Liver (tissue), 9 donors: ENCODE data around the gene NAALADL1. TPM values are rescaled to one million over a fixed set of nuclear protein-coding genes. Genes with fewer than 3 reads are reported as not detected.

Experiments
- DNase-seq: peaks from one replicate; pipeline ENCODE4 v3.0.0-alpha.2; 2017; ENCODE audit warnings: low spot score
- H3K27ac ChIP-seq, 2 donors: one replicate each; pipeline ENCODE4 v1.7.0; 2013; ENCODE audit warnings: inconsistent platforms in 2 of 2, low read length in 2 of 2, control low read depth in 1 of 2, low read depth in 1 of 2, mild to moderate bottlenecking in 1 of 2
- H3K27me3 ChIP-seq, 4 donors: one replicate each; pipeline versions ENCODE4 v1.6.1 to v1.7.0; 2013; ENCODE audit warnings: low read length in 3 of 4, inconsistent platforms in 1 of 4, mild to moderate bottlenecking in 1 of 4, moderate library complexity in 1 of 4; ENCODE audit not compliant: control insufficient read depth in 4 of 4, insufficient read depth in 4 of 4
- H3K36me3 ChIP-seq, 4 donors: one replicate each; pipeline versions ENCODE4 v1.6.1 to v1.7.0; 2013; ENCODE audit warnings: low read length in 3 of 4, mild to moderate bottlenecking in 3 of 4, low read depth in 1 of 4, moderate library complexity in 1 of 4; ENCODE audit not compliant: control insufficient read depth in 4 of 4, insufficient read depth in 3 of 4
- H3K4me1 ChIP-seq, 4 donors: one replicate each; pipeline versions ENCODE4 v1.6.1 to v1.7.0; 2013; ENCODE audit warnings: low read length in 3 of 4, mild to moderate bottlenecking in 3 of 4, moderate library complexity in 1 of 4; ENCODE audit not compliant: control insufficient read depth in 4 of 4, insufficient read depth in 4 of 4
- H3K4me3 ChIP-seq, 3 donors: one replicate each; pipeline versions ENCODE4 v1.6.1 to v1.7.0; 2013; ENCODE audit warnings: low read length in 3 of 3, control low read depth in 1 of 3, low read depth in 1 of 3, mild to moderate bottlenecking in 1 of 3
- H3K9ac ChIP-seq, 2 donors: one replicate each; pipeline ENCODE4 v1.7.0; 2013; ENCODE audit warnings: low read length in 2 of 2, mild to moderate bottlenecking in 2 of 2, moderate library complexity in 2 of 2, control low read depth in 1 of 2, low read depth in 1 of 2
- H3K9me3 ChIP-seq, 4 donors: one replicate each; pipeline versions ENCODE4 v1.6.1 to v1.7.0; 2013; ENCODE audit warnings: low read length in 3 of 4; ENCODE audit not compliant: control insufficient read depth in 4 of 4
- FOXA2 ChIP-seq: IDR thresholded peaks from 2 replicates; pipeline ENCODE4 v1.6.1; 2016; ENCODE audit warnings: antibody characterized with exemption
- HNF4A ChIP-seq, 2 donors: conservative IDR thresholded peaks; 2 replicates each; pipeline ENCODE4 v1.6.1; 2016; ENCODE audit warnings: antibody characterized with exemption in 2 of 2, mild to moderate bottlenecking in 2 of 2
- HNF4G ChIP-seq: IDR thresholded peaks from 2 replicates; pipeline ENCODE4 v1.6.1; 2016; ENCODE audit warnings: antibody characterized with exemption
- JUND ChIP-seq, 2 donors: IDR thresholded peaks; 2 replicates each; pipeline ENCODE4 v1.6.1; 2016; ENCODE audit warnings: antibody characterized with exemption in 2 of 2
- NR2F2 ChIP-seq: IDR thresholded peaks from 2 replicates; pipeline ENCODE4 v1.6.1; 2016; ENCODE audit warnings: antibody characterized with exemption
- RAD21 ChIP-seq, 2 donors: IDR thresholded peaks; 2 replicates each; pipeline ENCODE4 v1.6.1; 2016; ENCODE audit warnings: antibody characterized with exemption in 2 of 2, mild to moderate bottlenecking in 2 of 2
- RXRA ChIP-seq, 2 donors: IDR thresholded peaks; 2 replicates each; pipeline ENCODE4 v1.6.1; 2017 to 2018; ENCODE audit warnings: antibody characterized with exemption in 2 of 2, mild to moderate bottlenecking in 1 of 2
- SP1 ChIP-seq: IDR thresholded peaks from 2 replicates; pipeline ENCODE4 v1.6.1; 2018; ENCODE audit warnings: antibody characterized with exemption, mild to moderate bottlenecking
- YY1 ChIP-seq: IDR thresholded peaks from 2 replicates; pipeline ENCODE4 v1.6.1; 2016; ENCODE audit warnings: antibody characterized with exemption, mild to moderate bottlenecking
- WGBS: extraction: QIAGEN DNeasy Blood & Tissue Kit; methylation state at CpG from one replicate; pipeline ENCODE4 v1.1.7; 2013; 5-methylcytosine and 5-hydroxymethylcytosine counted together
- polyA plus RNA-seq, 2 donors: library from polyadenylated mRNA; stranded (reverse) in 1 of 2; unstranded in 1 of 2; fragments of 200-250 nt in 1 of 2; fragments of >200 nt in 1 of 2; fragmentation: Nextera tagmentation in 1 of 2; extraction: Ambion mirVana in 1 of 2; gene quantifications; one replicate each; pipeline versions ENCODE4 v1.2.1 to v1.2.3, GENCODE V29; 2013 to 2015
- total RNA-seq, 2 donors: library from RNA; depleted of rRNA; stranded (reverse); fragments of >200 nt; gene quantifications; one replicate each; pipeline ENCODE4 v1.2.3, GENCODE V29; 2014
- TF ChIP-seq, protein P1 (sequence below): IDR thresholded peaks from 2 replicates; pipeline ENCODE4 v1.6.1; 2016; ENCODE audit warnings: antibody characterized with exemption
- TF ChIP-seq, protein P2 (sequence below): IDR thresholded peaks from 2 replicates; pipeline ENCODE4 v1.6.1; 2016; ENCODE audit warnings: antibody characterized with exemption, mild to moderate bottlenecking
- TF ChIP-seq, protein P3 (sequence below): IDR thresholded peaks from 2 replicates; pipeline ENCODE4 v1.6.1; 2016; ENCODE audit warnings: antibody characterized with exemption
- TF ChIP-seq, protein P4 (sequence below): fragments of 150-350 bp; IDR thresholded peaks from 2 replicates; pipeline ENCODE4 v1.5.1; 2017; ENCODE audit warnings: improper control_type of control experiment, low read depth, low read length; ENCODE audit not compliant: missing input control
- TF ChIP-seq, protein P5 (sequence below): IDR thresholded peaks from 2 replicates; pipeline ENCODE4 v1.6.1; 2016; ENCODE audit warnings: antibody characterized with exemption
- donor health status: healthy.
- donor health status: healthy.
- donor health status: healthy.
- donor health status: healthy.
- donor health status: healthy.

NAALADL1 gene
- total and polyA plus RNA-seq, 4 donors = 1.2 to 2.1 (median 1.6) TPM

DNA sequence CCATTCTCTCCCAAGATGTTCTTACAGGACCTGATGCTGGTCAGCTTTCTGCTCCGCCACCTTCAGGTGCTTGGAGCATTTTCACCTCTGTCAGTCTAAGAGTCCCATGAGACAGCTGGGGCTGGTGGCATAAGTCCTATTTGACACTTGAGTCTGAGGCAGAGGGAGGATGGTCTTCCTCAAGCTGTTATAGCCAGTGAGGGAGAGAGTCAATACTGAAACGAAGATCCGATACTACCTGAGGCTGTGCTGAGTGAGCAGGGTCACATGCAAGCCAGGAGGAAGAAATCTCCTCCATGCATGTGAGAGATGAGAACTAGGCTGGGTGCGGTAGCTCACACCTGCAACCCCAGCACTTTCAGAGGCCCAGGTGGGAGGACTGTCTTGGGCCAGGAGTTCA is 31.3 kb upstream of the NAALADL1 start:
- no peak for DNase-seq
- no peak overlapping the region for H3K4me3 ChIP-seq
- peaks cover 5 to 39% (median 13%) of the 10 kb centered on the region in 4 donors for H3K36me3 ChIP-seq
- no peaks in the 10 kb centered on the region for H3K27me3 ChIP-seq
- no peak overlapping the region for H3K27ac ChIP-seq
- no peak overlapping the region for H3K9ac ChIP-seq
- H3K9me3 ChIP-seq = no peaks in the 10 kb centered on the region
- WGBS = 91% methylated on average over 4 of the region's 4 CpGs
- TF ChIP-seq FOXA2 = no peak
- no peak for TF ChIP-seq JUND (IDR thresholded peaks at IDR 0.05)
- TF ChIP-seq, protein P1, sequence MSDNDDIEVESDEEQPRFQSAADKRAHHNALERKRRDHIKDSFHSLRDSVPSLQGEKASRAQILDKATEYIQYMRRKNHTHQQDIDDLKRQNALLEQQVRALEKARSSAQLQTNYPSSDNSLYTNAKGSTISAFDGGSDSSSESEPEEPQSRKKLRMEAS = no peak
- no peak for TF ChIP-seq RAD21 (IDR thresholded peaks at IDR 0.05)
- no peak for TF ChIP-seq SP1
- TF ChIP-seq, protein P2, sequence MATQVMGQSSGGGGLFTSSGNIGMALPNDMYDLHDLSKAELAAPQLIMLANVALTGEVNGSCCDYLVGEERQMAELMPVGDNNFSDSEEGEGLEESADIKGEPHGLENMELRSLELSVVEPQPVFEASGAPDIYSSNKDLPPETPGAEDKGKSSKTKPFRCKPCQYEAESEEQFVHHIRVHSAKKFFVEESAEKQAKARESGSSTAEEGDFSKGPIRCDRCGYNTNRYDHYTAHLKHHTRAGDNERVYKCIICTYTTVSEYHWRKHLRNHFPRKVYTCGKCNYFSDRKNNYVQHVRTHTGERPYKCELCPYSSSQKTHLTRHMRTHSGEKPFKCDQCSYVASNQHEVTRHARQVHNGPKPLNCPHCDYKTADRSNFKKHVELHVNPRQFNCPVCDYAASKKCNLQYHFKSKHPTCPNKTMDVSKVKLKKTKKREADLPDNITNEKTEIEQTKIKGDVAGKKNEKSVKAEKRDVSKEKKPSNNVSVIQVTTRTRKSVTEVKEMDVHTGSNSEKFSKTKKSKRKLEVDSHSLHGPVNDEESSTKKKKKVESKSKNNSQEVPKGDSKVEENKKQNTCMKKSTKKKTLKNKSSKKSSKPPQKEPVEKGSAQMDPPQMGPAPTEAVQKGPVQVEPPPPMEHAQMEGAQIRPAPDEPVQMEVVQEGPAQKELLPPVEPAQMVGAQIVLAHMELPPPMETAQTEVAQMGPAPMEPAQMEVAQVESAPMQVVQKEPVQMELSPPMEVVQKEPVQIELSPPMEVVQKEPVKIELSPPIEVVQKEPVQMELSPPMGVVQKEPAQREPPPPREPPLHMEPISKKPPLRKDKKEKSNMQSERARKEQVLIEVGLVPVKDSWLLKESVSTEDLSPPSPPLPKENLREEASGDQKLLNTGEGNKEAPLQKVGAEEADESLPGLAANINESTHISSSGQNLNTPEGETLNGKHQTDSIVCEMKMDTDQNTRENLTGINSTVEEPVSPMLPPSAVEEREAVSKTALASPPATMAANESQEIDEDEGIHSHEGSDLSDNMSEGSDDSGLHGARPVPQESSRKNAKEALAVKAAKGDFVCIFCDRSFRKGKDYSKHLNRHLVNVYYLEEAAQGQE = no peak
- TF ChIP-seq, protein P3, sequence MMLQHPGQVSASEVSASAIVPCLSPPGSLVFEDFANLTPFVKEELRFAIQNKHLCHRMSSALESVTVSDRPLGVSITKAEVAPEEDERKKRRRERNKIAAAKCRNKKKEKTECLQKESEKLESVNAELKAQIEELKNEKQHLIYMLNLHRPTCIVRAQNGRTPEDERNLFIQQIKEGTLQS = no peak
- no peak for TF ChIP-seq YY1
- no peak for TF ChIP-seq HNF4A (conservative IDR thresholded peaks at IDR 0.05)
- TF ChIP-seq HNF4G = no peak
- peaks cover 5 to 12% (median 10%) of the 10 kb centered on the region in 4 donors for H3K4me1 ChIP-seq

DNA sequence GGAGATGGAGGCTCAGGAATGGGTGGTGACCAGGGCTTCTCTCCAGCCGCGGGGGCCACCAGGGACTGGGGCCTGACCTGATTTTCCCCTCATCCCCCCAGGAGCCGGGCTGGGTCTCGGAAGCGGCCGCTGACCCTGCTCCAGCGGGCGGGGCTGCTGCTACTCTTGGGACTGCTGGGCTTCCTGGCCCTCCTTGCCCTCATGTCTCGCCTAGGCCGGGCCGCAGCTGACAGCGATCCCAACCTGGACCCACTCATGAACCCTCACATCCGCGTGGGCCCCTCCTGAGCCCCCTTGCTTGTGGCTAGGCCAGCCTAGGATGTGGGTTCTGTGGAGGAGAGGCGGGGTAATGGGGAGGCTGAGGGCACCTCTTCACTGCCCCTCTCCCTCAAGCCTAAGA is 29.5 kb upstream of the NAALADL1 start:
- H3K9me3 ChIP-seq = no peaks in the 10 kb centered on the region
- no peak overlapping the region for H3K4me3 ChIP-seq
- no peaks in the 10 kb centered on the region for H3K27me3 ChIP-seq
- peaks cover 10 to 23% (median 18%) of the 10 kb centered on the region in 4 donors for H3K4me1 ChIP-seq
- H3K36me3 ChIP-seq = peaks cover 5 to 39% (median 13%) of the 10 kb centered on the region in 4 donors
- H3K9ac ChIP-seq = no peak overlapping the region
- H3K27ac ChIP-seq = no peak overlapping the region
- WGBS = 95% methylated on average over 15 of the region's 15 CpGs
- DNase-seq = no peak
- TF ChIP-seq, protein P4, sequence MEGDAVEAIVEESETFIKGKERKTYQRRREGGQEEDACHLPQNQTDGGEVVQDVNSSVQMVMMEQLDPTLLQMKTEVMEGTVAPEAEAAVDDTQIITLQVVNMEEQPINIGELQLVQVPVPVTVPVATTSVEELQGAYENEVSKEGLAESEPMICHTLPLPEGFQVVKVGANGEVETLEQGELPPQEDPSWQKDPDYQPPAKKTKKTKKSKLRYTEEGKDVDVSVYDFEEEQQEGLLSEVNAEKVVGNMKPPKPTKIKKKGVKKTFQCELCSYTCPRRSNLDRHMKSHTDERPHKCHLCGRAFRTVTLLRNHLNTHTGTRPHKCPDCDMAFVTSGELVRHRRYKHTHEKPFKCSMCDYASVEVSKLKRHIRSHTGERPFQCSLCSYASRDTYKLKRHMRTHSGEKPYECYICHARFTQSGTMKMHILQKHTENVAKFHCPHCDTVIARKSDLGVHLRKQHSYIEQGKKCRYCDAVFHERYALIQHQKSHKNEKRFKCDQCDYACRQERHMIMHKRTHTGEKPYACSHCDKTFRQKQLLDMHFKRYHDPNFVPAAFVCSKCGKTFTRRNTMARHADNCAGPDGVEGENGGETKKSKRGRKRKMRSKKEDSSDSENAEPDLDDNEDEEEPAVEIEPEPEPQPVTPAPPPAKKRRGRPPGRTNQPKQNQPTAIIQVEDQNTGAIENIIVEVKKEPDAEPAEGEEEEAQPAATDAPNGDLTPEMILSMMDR = no peak
- TF ChIP-seq HNF4A (conservative IDR thresholded peaks at IDR 0.05) (no peak), NR2F2 (no peak)
- TF ChIP-seq, protein P3 = no peak

DNA sequence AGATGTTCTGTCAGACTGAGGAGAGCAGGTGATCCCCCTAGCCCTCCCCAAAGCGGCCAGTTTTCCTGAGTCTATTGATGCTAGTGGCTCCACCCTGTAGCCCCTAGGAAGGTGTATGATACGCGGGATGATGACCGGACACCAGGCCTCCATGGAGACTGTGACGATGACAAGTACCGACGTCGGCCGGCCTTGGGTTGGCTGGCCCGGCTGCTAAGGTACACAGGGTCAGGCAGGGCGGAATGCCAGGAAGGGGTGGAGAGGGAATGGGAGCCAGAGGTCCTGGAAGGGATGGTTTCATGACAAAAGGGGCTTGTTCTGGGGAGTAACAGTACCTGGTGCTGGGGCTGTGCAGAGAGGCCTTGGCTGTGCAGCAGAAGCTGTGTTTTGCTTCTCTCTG is 28.9 kb upstream of the NAALADL1 start:
- no peak for DNase-seq
- H3K36me3 ChIP-seq = peaks cover 5 to 39% (median 13%) of the 10 kb centered on the region in 4 donors
- H3K9ac ChIP-seq = no peak overlapping the region
- 91% methylated on average over 11 of the region's 11 CpGs for WGBS
- H3K4me1 ChIP-seq = peaks cover 10 to 23% (median 18%) of the 10 kb centered on the region in 4 donors
- H3K27me3 ChIP-seq = no peaks in the 10 kb centered on the region
- H3K9me3 ChIP-seq = no peaks in the 10 kb centered on the region
- no peak overlapping the region for H3K4me3 ChIP-seq
- no peak overlapping the region for H3K27ac ChIP-seq
- TF ChIP-seq, protein P5, sequence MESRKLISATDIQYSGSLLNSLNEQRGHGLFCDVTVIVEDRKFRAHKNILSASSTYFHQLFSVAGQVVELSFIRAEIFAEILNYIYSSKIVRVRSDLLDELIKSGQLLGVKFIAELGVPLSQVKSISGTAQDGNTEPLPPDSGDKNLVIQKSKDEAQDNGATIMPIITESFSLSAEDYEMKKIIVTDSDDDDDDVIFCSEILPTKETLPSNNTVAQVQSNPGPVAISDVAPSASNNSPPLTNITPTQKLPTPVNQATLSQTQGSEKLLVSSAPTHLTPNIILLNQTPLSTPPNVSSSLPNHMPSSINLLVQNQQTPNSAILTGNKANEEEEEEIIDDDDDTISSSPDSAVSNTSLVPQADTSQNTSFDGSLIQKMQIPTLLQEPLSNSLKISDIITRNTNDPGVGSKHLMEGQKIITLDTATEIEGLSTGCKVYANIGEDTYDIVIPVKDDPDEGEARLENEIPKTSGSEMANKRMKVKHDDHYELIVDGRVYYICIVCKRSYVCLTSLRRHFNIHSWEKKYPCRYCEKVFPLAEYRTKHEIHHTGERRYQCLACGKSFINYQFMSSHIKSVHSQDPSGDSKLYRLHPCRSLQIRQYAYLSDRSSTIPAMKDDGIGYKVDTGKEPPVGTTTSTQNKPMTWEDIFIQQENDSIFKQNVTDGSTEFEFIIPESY = no peak
- no peak for TF ChIP-seq RXRA (IDR thresholded peaks at IDR 0.05)
- no peak for TF ChIP-seq NR2F2
- no peak for TF ChIP-seq SP1
- TF ChIP-seq, protein P3 = no peak
